ENCODE results near the gene SLC52A1.
A peak's percentile ranks its signal among the peaks of the same experiment; 100 is the strongest.
"Not testable (repeated sequence)": the region's sequence is repeated elsewhere in the genome, so short reads cannot be mapped to it uniquely, and the experiment has no call there.

The SLC52A1 gene

GRCh38 chr17:5035315-5035714, at the start of gene SLC52A1:
Gene SLC52A1, minus strand, starts transcription at chr17:5035426. Its CDS starts 820 bp downstream, at chr17:5034606.
- no peak for DNase-seq

DNA sequence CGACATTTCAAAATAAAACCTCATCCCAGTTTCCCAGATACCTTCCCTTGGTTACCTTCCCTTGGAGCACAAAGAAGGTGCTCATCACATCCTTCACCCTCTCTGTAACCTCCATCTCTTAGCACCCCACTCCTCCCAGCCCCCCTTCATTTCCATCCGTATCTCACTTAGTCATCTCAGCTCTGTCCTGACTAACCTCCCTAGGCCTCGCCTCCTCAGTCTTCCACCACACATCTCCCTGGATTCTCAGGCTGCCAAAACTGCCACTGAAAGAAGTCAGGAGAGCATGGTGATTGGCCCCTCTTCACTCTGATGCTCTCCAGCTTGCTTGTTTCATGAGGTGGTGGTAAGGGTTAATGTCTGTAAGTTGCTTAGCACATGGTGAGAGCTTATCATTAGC, 45.4 kb upstream of the SLC52A1 start:
- DNase-seq = no peak

DNA sequence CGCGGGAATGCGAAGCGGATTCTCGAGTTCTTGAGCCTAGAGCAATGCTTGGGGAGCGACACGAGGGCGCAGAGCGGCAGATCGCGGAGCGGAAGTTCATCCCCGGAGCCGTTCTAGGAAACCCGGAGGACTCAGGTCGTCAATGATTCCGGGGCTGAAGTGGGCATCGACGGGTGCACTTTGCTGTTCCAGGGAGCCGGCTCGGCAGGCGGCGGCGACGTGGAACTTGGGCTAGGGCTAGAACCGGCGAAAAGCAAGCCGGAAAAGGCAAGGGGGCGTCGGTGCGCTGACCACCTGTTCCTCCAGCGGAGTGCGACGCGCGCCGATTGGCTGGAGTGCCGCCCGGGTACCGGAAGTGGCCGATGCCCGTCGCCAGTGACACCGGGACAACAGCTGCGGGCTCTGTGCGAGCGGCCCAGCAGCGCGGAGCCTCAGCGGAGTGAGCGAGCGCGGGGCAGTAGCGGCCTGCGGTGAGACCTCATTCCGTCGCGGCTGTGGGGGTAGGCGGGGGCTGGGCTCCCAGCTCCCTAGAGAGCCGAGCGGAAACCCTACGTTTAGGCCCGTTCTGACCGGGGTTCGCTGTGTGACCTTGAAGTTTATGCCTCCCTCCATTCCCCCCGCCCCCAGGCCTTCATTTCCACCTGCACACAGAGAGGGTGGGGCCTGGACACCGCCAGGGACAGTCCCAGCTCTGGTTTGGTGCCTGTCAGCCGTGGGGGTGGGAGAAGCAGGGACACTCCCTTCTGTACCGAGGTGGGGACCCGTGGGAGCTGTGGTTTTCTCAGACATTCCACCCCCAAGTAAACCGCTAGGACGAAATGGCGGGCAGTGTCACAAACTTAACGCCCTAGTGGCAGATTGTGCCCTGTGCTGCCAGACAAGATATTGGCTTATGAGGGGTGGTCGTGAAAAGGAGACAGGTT, 43.1 kb upstream of the SLC52A1 start, which contains the start of gene ZFP3:
TSS of gene ZFP3 (plus strand) at position 362 of the 923 bp plus-strand sequence. CDS start 13,038 bp downstream, outside the sequence.
- peak; percentile 81 for DNase-seq

- no peak for DNase-seq
Measured at GRCh38 chr17:5077781-5078105, 42.5 kb upstream of the SLC52A1 start.

- not testable (repeated sequence) for DNase-seq
Measured at GRCh38 chr17:5077275-5077674, 42.0 kb upstream of the SLC52A1 start.

DNA sequence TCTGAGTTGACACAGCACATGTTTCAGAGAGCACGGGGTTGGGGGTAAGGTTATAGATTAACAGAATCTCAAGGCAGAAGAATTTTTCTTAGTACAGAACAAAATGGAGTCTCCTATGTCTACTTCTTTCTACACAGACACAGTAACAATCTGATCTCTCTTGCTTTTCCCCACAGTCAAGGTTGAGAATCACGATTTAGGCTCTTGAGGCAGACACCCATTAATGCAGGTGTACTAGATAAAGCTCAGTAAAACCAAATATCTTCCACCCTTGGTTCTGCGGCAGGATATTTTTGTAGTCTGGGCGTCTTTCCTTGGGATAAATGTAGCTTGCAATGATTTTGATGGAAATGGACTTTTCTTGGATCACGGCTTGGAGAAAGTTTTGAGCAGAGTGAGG, 40.2 kb upstream of the SLC52A1 start:
- not testable (repeated sequence) for DNase-seq

DNA sequence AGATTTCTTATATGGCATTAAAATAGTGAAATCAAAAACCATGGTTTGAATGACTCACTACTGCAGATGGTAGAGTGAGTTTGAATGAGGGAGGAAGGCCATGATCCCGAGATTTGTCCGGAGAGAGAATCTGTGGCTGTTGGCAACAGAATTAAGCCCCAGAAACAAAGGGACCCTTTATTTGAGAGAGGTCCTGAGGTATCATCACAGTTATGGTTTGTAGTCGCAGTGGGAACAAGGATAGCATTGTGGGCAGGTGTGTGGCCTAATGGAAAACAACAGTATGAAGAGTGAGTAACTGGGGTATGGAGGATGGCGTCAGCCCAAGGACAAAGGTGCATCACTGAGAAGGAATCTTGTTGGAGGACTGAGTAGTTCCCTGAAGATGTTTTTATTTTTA, 34.5 kb upstream of the SLC52A1 start:
- DNase-seq = no peak

DNA sequence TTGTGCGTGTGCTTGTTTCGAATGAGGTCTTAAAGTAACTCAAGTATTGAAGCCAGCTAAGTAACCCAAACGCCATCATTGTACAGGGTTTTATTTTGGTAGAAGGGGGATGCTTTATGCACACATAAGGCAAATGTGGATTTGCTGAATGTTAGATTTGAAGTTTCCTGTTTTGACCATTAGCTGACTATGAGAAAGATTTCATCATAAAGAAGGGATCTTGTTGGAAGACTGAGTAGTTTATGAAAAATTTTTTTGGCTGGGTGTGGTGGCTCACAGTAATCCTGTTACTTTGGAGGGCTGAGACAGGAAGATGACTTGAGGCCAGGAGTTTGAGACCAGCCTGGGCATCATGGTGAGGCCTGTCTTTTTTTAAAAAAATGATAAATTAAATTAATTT, 33.0 kb upstream of the SLC52A1 start:
- no peak for DNase-seq

- no peak for DNase-seq
Measured at GRCh38 chr17:5065227-5065744, 30.1 kb upstream of the SLC52A1 start.

DNA sequence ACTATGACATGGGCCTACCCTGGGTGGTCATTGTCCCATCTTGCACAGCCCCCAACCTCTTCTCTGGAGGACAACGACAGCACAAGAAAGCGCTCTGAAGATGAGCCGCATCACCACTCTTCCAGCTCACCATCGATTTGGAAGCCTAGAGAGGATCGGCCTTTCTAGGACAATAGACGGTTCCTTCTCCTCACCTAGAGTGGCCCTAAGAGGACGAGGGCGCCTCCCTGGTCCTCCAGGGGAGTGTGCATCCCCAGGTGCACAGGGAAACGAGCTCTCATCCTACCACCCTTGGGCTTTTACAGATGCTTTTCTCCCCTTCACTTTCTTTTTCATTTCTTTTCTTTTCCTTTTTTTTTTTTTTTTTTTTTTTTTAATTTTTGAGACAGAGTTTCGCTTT, 20.3 kb upstream of the SLC52A1 start:
- no peak for DNase-seq

DNA sequence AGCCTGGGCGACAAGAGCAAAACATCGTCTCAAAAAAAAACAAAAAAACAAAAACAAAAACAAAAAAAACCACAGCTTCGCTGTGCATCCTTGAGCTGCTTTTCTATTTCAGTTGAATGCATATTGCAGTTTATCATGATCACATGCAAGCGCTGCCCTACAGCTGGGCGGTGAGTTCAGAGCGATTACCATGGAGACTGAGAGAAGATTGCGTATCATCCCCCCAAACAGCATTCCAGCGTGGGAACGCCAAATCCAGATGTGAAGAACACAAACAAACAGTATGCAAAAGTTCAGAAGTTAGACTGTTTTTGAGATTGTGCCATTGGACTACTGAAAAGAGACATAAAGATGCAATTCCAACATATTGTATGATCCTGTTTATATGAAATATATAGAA, 15.1 kb upstream of the SLC52A1 start:
- DNase-seq = no peak

GRCh38 chr17:5049314-5049841, 14.2 kb upstream of the SLC52A1 start:
- peak; percentile 82 for DNase-seq

DNA sequence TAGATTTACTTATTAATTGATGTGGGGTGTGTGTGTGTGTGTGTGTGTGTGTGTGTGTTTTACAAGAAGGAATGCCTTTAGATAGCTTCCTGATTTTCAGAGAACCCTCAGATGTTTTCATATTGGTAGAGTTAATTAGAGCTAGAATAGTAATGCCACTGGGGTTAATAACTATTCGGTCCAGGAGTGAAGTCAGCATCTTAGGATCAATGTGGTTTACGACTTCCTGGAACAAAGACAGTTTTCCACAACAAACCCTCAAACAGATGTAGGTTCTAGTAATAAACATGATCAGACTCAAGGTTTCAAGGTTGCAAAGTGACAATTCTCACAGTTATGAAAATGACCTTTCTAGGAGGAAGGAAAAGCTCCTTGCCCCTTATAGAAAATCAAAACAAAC, 12.2 kb upstream of the SLC52A1 start:
- DNase-seq = no peak

DNA sequence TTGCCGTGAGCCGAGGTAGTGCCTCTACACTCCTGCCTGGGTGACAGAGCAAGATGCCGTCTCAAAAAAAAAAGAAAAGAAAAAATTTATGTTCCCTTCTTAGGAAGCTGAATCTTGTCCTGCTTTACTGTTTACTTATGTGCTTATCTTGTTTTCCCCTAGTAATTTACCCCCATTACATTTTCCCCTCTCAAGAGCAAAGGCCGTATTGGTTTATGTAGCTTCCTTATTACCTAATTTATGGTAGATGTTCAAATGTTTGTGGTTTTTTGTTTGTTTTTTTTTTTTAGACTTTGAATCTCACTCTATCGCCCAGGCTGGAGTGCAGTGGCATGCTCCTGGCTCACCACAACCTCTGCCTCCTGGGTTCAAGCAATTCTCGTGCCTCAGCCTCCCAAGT, 10.3 kb upstream of the SLC52A1 start:
- DNase-seq = peak; percentile 13

DNA sequence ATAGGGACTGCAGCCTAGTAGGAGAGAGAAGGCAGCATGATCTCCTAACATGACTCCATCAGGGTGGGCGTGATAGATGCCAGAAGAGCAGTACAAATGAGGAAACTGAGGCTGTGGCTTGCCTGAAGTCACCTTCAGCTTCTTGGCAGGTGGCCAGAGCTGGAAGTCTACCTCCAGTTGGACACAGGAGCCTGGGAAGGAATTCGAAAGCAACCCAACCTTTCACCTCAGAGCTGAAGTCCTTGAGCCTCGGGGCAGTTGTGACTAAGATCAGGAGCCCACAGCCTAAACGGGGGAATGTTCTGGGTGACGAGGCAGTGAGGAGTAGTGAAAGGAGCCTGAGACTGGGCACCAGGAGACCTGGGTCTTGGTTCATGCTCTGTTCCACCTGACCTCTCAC, 9.4 kb upstream of the SLC52A1 start:
- DNase-seq = no peak

DNA sequence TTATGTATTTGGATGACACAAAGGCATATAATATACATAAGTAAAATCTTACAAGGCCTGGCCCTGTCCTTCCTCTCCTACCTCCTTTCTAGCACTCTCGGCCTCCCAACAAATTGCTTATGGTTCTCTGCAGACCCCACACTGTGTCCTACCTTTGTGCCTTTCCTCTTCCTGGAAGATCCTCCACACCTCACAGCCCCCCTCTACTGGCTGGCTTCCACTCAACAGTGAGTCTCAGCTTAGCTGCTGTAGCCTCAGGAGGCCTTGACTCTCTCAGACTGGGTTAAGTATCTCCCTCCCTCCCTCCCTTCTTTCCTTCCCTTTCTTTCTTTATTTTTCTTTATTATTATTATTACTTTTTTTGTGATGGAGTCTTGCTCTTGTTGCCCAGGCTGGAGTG, 8.3 kb upstream of the SLC52A1 start:
- no peak for DNase-seq

- peak; percentile 34 for DNase-seq
Measured at GRCh38 chr17:5042157-5043022, 7.2 kb upstream of the SLC52A1 start.

GRCh38 chr17:5034651-5035050, 575 bp downstream of the SLC52A1 start:
- DNase-seq = no peak

DNA sequence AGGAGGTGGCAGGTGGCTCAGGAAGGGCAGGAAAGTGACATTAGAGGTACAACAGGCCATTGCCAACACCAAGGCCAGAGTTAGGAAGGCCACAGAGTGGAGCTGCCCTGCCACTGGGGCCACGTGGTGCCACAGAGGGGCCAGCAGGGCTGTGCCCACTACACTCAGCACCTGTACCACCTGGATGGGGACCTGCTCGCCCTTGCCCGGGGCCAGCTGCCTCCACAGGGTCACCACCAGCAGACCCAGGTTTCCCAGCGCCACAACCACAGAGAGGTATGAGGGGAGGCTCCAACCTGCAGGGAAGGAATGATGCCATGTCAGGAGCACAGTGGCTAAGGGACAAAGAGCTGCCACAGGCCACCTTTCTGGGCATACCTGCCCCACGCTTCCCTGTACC, 1.2 kb downstream of the SLC52A1 start:
- no peak for DNase-seq

DNA sequence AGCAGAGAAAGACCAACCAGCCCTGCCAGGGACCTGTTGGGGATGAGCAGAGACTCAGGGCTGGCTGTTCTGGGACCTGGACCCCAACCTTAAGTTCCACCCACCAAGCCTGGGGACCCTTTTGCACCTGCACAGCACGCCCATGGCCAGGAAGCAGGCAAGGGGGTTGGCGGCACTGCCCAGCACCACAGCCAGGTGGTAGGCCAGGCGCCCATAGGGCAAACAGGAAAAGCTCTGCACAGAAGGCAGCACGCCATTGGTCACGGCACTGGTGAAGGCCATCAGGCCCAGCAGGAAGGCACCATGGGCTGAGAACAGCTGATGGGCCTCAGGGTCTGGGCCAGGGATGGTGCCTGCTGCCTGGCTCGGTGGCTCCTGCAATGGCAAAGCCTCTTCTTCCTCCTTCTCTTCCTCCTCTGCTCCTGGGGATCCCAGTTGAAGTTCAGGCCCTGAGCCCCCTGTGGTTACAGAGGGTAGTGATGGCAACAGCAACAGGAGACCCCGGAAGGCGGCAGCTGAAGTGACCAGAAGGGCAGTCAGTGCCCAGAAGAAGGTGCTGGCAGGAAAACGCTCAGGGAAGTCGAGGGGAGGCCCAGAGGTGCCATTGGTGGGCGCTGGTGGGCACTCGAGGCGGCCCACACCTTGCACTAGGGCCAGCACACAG, 1.7 kb downstream of the SLC52A1 start:
- no peak for DNase-seq

DNA sequence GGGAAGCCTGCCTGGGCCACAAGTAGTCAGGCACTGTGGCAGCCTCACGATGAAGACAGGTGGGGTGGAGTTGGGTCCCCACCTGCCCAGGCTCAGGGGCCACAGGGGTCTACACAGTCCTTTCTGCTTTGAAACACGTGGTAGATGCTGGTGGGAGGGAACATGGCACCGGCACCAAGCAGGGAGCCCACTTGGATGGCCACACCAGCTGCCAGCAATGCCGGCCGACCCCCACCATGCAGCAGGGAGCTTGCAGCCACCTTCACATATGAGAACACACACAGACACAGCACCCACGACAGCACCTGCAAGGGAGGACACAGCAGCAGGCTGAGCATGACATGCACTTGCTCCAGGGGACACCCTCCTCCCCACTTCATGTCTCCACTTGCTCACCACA, 2.4 kb downstream of the SLC52A1 start:
- no peak for DNase-seq

- DNase-seq = peak; percentile 88
Measured at GRCh38 chr17:5031365-5032082, 3.7 kb downstream of the SLC52A1 start.

Measured in CD4-positive, alpha-beta T cell treated with Interleukin-21 for 1 hour (primary cell).